DMS153 treated with DMSO at 0.1 percent for 48 hours (cell line): Measurements from ENCODE around the gene AIG1.

Experiments
- DNase-seq: peaks from one replicate; lab custom pipeline; 2025; ENCODE audit not compliant: unreplicated experiment; lab: John Stamatoyannopoulos, UW

AIG1 gene

GRCh38 chr6:143192766-143193165 lies 132.1 kb downstream of the AIG1 start:
- DNase-seq = no peak

GRCh38 chr6:143193571-143194094 lies 132.9 kb downstream of the AIG1 start:
- DNase-seq = no peak

GRCh38 chr6:143194095-143194589 lies 133.5 kb downstream of the AIG1 start:
- no peak for DNase-seq

GRCh38 chr6:143195349-143195845 lies 134.7 kb downstream of the AIG1 start:
- no peak for DNase-seq

- DNase-seq = no peak
Observed at GRCh38 chr6:143196525-143197225, 136.0 kb downstream of the AIG1 start.

GRCh38 chr6:143197377-143197776 lies 136.7 kb downstream of the AIG1 start:
- no peak for DNase-seq

- no peak for DNase-seq
Observed at GRCh38 chr6:143198312-143198711, 137.6 kb downstream of the AIG1 start.

- no peak for DNase-seq
Observed at GRCh38 chr6:143199291-143199690, 138.6 kb downstream of the AIG1 start.

GRCh38 chr6:143200167-143200770 lies 139.6 kb downstream of the AIG1 start:
- DNase-seq = no peak

GRCh38 chr6:143204045-143204444 lies 143.4 kb downstream of the AIG1 start:
- no peak for DNase-seq

GRCh38 chr6:143205131-143205535 lies 144.4 kb downstream of the AIG1 start:
- no peak for DNase-seq

- DNase-seq = no peak
Observed at GRCh38 chr6:143205585-143205984, 144.9 kb downstream of the AIG1 start.

GRCh38 chr6:143205991-143206390 lies 145.3 kb downstream of the AIG1 start:
- no peak for DNase-seq

GRCh38 chr6:143206550-143206949 lies 145.9 kb downstream of the AIG1 start:
- no peak for DNase-seq

GRCh38 chr6:143210420-143210819 lies 149.7 kb downstream of the AIG1 start:
- no peak for DNase-seq

- DNase-seq = no peak
Observed at GRCh38 chr6:143213859-143214376, 153.2 kb downstream of the AIG1 start.

- DNase-seq = no peak
Observed at GRCh38 chr6:143215363-143215762, 154.7 kb downstream of the AIG1 start.

- DNase-seq = no peak
Observed at GRCh38 chr6:143215771-143216170, 155.1 kb downstream of the AIG1 start.

GRCh38 chr6:143218233-143218632 lies 157.5 kb downstream of the AIG1 start:
- DNase-seq = no peak

GRCh38 chr6:143221698-143222097 lies 161.0 kb downstream of the AIG1 start:
- DNase-seq = no peak

- no peak for DNase-seq
Observed at GRCh38 chr6:143222310-143222709, 161.6 kb downstream of the AIG1 start.

GRCh38 chr6:143222801-143223231 lies 162.1 kb downstream of the AIG1 start:
- no peak for DNase-seq
